ENCODE measurements around the gene MGME1. TPM values are rescaled to one million over a fixed set of nuclear protein-coding genes. Genes with fewer than 3 reads are reported as not detected.
A peak's percentile ranks its signal among the peaks of the same experiment; 100 is the strongest.
"Not testable (repeated sequence)": the region's sequence is repeated elsewhere in the genome, so short reads cannot be mapped to it uniquely, and the experiment has no call there.

The MGME1 gene
- total RNA-seq, 1 donor from 2014 or later = 34.3 TPM

- no peaks in the 10 kb centered on the region for H3K4me1 Mint-ChIP-seq
- H3K9me3 Mint-ChIP-seq = no peaks in the 10 kb centered on the region
- intact Hi-C loops (cut with micrococcal nuclease) = no loop called here
Observed at GRCh38 chr20:18016772-18017171, 48.0 kb downstream of the MGME1 start.

GRCh38 chr20:18018100-18018499 is 49.3 kb downstream of the MGME1 start:
- no peak overlapping the region for H3K4me3 Mint-ChIP-seq
- no peaks in the 10 kb centered on the region for H3K9me3 Mint-ChIP-seq
- H3K27ac Mint-ChIP-seq = no peak overlapping the region
- H3K36me3 Mint-ChIP-seq (ENCODE audit: low read depth) = no peaks in the 10 kb centered on the region
- no peak for DNase-seq
- intact Hi-C loops (cut with micrococcal nuclease) = no loop called here
- H3K4me1 Mint-ChIP-seq = no peaks in the 10 kb centered on the region
- H3K27me3 Mint-ChIP-seq = no peaks in the 10 kb centered on the region

More at GRCh38 chr20:18016772-18017171, 48.0 kb downstream of the MGME1 start:
- Mint-ChIP-seq H3K36me3 (ENCODE audit: low read depth) (no peaks in the 10 kb centered on the region), H3K4me3 (no peak overlapping the region), H3K27ac (no peak overlapping the region), H3K27me3 (no peaks in the 10 kb centered on the region)
- DNase-seq = no peak

GRCh38 chr20:18019068-18019467 is 50.2 kb downstream of the MGME1 start:
- Mint-ChIP-seq H3K9me3 (no peaks in the 10 kb centered on the region), H3K36me3 (ENCODE audit: low read depth) (no peaks in the 10 kb centered on the region), H3K27ac (no peak overlapping the region), H3K4me1 (no peaks in the 10 kb centered on the region), H3K27me3 (no peaks in the 10 kb centered on the region), H3K4me3 (no peak overlapping the region)
- peak; percentile 67 for DNase-seq
- intact Hi-C loops (cut with micrococcal nuclease) = no loop called here

DNA sequence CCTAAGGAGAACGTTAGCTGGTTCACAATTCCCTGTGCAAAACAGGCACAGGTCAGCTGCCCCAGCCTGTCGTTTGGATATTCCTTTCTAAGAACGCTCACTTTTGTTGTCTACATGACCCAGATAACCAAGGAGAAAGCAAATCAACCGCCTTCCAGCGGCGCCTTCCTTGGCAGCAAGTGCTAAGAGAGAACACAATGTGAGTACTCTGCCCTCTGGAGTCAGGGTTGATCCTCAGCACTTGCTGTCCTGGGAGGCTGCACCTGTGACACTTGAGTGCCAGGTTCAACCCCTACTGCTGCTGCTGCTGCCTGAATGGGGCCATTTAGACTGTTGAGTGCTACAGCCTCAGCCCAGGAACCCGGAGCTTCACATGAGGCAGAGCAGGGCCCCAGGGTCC is 52.1 kb downstream of the MGME1 start:
- Mint-ChIP-seq H3K9me3 (no peaks in the 10 kb centered on the region), H3K4me1 (no peaks in the 10 kb centered on the region)

GRCh38 chr20:18024606-18025127 is 55.8 kb downstream of the MGME1 start:
- H3K4me3 Mint-ChIP-seq = no peak overlapping the region
- no peaks in the 10 kb centered on the region for H3K4me1 Mint-ChIP-seq
- no peak for DNase-seq
- no peaks in the 10 kb centered on the region for H3K9me3 Mint-ChIP-seq
- intact Hi-C loops (cut with micrococcal nuclease) = no loop called here
- no peak overlapping the region for H3K27ac Mint-ChIP-seq
- H3K36me3 Mint-ChIP-seq (ENCODE audit: low read depth) = no peaks in the 10 kb centered on the region
- no peaks in the 10 kb centered on the region for H3K27me3 Mint-ChIP-seq

More for the DNA sequence above, 52.1 kb downstream of the MGME1 start:
- H3K36me3 Mint-ChIP-seq (ENCODE audit: low read depth) = no peaks in the 10 kb centered on the region
- no peak overlapping the region for H3K4me3 Mint-ChIP-seq
- no peak for DNase-seq
- no peak overlapping the region for H3K27ac Mint-ChIP-seq
- intact Hi-C loops (cut with micrococcal nuclease) = no loop called here
- H3K27me3 Mint-ChIP-seq = no peaks in the 10 kb centered on the region

DNA sequence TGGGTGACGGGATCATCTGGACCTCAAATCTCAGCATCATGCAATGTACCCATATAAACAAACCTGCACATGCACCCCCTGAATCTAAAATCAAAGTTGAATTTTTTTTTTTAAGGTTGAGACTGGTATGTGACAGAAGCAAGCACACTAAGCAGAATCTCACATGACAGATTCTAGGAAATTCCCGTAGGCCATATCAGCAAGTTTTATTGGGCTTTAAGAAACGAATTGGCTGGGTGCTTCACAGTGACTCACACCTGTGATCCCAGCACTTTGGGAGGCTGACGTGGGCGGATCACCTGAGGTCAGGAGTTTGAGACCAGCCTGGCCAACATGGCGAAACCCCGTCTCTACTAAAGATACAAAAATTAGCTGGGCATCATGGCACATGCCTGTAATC is 58.2 kb downstream of the MGME1 start:
- H3K27me3 Mint-ChIP-seq; H3K9me3 Mint-ChIP-seq; intact Hi-C loops (cut with micrococcal nuclease); DNase-seq; H3K36me3 Mint-ChIP-seq (ENCODE audit: low read depth); H3K4me3 Mint-ChIP-seq; H3K4me1 Mint-ChIP-seq; H3K27ac Mint-ChIP-seq: not testable (repeated sequence)

- no peaks in the 10 kb centered on the region for H3K27me3 Mint-ChIP-seq
Observed at GRCh38 chr20:18030020-18030419, 61.2 kb downstream of the MGME1 start.

DNA sequence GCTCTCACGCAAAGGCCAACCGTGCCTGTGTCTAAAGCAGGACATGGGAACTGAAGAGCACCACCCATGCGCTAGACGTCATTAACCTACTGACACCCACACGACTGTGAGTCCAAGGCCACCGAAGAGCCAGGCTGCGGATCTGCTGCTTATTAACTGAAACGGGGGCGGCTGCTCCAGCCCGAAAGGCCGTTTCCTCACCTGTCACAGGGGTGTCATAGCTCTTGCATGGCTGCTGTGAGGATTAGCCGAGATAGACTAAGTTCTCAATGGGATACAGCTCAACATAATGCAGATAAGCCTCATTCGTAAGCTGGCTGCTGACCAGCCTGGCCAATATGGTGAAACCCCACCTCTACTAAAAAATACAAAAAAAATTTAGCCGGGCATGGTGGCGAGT is 62.2 kb downstream of the MGME1 start:
- Mint-ChIP-seq H3K9me3 (no peaks in the 10 kb centered on the region), H3K27me3 (no peaks in the 10 kb centered on the region), H3K4me3 (no peak overlapping the region), H3K27ac (no peak overlapping the region), H3K36me3 (ENCODE audit: low read depth) (no peaks in the 10 kb centered on the region), H3K4me1 (no peaks in the 10 kb centered on the region)
- intact Hi-C loops (cut with micrococcal nuclease) = no loop called here
- no peak for DNase-seq

More at GRCh38 chr20:18030020-18030419, 61.2 kb downstream of the MGME1 start:
- no peak overlapping the region for H3K27ac Mint-ChIP-seq
- H3K9me3 Mint-ChIP-seq = no peaks in the 10 kb centered on the region
- H3K36me3 Mint-ChIP-seq (ENCODE audit: low read depth) = no peaks in the 10 kb centered on the region
- no peaks in the 10 kb centered on the region for H3K4me1 Mint-ChIP-seq
- no peak for DNase-seq
- no peak overlapping the region for H3K4me3 Mint-ChIP-seq
- intact Hi-C loops (cut with micrococcal nuclease) = no loop called here

- Mint-ChIP-seq H3K4me1 (no peaks in the 10 kb centered on the region), H3K4me3 (no peak overlapping the region), H3K27ac (no peak overlapping the region), H3K36me3 (ENCODE audit: low read depth) (no peaks in the 10 kb centered on the region), H3K27me3 (no peaks in the 10 kb centered on the region), H3K9me3 (no peaks in the 10 kb centered on the region)
- no peak for DNase-seq
- intact Hi-C loops (cut with micrococcal nuclease) = no loop called here
Observed at GRCh38 chr20:18031888-18032509, 63.2 kb downstream of the MGME1 start.

DNA sequence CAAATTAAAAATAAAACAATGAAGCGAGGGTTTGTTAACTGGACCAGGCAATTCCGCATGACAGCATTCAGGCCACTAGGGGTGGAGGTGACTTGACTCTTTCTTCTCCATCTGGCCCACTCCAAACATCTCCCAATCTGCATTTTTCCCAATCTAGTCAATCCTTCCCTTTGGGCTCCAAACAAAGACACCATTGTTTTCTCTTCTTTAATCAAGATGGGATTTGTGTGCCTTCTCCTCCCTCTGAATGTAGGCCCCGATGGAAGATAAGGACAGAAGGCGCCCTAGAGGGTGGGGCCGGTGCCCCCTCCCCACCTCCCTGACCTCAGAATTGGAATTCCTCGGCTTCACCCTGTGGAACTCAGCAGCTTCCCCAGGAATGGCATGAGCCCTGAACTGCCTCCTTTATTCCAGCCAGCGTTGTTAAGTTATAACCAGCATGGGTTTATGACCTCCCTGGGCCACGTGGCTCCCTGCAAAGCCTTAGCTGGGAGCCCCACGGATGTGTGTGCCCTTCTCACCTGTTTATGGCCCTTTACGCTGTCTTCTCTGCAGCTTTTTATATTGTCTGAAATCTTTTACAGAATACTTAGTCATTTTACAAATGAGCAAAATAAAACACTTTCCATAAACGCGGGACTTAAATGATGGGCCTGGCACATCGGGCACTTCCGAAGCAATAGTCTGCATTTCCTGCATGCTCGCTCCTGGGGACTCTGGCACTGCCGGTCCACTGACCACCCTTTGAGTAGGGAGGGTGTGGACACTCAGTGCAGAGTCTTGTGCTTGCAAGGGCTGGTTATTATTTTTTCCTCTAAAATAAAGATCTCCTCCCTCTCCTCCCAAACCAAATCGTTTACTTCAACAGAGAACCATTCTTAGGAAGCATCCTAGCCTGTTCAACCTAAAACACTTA is 64.4 kb downstream of the MGME1 start:
- H3K27ac Mint-ChIP-seq = no peak overlapping the region
- intact Hi-C loops (cut with micrococcal nuclease) = no loop called here
- no peaks in the 10 kb centered on the region for H3K4me1 Mint-ChIP-seq
- no peaks in the 10 kb centered on the region for H3K36me3 Mint-ChIP-seq (ENCODE audit: low read depth)
- no peak overlapping the region for H3K4me3 Mint-ChIP-seq
- H3K9me3 Mint-ChIP-seq = no peaks in the 10 kb centered on the region
- no peaks in the 10 kb centered on the region for H3K27me3 Mint-ChIP-seq
- no peak for DNase-seq

DNA sequence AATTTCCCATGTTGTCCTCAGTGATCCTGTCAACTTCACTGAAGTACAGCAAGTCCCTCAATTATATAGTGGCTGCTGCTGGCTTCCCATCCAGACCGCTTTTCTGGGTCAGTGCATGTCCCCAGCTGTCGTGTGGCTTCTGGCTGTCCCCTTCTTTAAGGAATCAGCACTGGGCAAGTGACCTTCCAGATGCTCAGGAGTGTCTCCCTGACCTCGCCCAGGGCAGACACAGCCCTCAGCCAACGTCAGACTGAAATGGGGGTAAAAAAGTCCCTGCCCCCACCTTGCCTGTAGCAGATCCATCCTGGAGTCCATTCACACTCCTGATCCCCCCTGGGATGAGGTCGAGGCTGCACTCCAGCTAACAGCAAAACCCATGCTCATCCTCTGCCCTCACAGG is 65.2 kb downstream of the MGME1 start:
- no peaks in the 10 kb centered on the region for H3K36me3 Mint-ChIP-seq (ENCODE audit: low read depth)
- no peak overlapping the region for H3K4me3 Mint-ChIP-seq
- intact Hi-C loops (cut with micrococcal nuclease) = no loop called here
- no peak overlapping the region for H3K27ac Mint-ChIP-seq
- H3K27me3 Mint-ChIP-seq = no peaks in the 10 kb centered on the region
- H3K4me1 Mint-ChIP-seq = no peaks in the 10 kb centered on the region
- no peak for DNase-seq
- H3K9me3 Mint-ChIP-seq = no peaks in the 10 kb centered on the region

DNA sequence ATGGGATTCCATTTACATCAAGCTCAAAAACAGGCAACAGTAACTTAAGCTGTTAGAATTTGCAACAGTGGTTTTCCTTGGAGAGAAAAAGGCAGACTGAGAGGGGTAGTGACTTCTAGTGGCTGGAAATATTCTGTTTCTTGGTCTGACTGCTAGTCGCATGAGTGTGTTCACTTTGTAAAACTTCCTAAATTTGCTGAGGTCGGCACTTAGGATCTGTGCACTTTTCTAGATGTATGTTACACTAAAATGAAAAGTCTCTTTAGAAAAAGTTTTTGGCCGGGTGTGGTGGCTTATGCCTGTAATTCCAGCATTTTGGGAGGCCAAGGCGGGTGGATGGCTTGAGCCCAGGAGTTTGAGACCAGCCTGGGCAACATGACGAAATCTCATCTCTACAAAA is 70.2 kb downstream of the MGME1 start:
- H3K27ac Mint-ChIP-seq = no peak overlapping the region
- H3K9me3 Mint-ChIP-seq = no peaks in the 10 kb centered on the region
- no peaks in the 10 kb centered on the region for H3K4me1 Mint-ChIP-seq
- no peak for DNase-seq
- intact Hi-C loops (cut with micrococcal nuclease) = no loop called here
- H3K4me3 Mint-ChIP-seq = no peak overlapping the region
- H3K36me3 Mint-ChIP-seq (ENCODE audit: low read depth) = no peaks in the 10 kb centered on the region
- H3K27me3 Mint-ChIP-seq = peaks cover 3% of the 10 kb centered on the region

Measured in activated CD4-positive, alpha-beta T cell treated with anti-CD3 and anti-CD28 coated beads, Interleukin-2, amount 10 ng/mL, durations not matched to agents 24 days and 14 days (primary cell).